Measurements from ENCODE around the gene ZNF484. TPM values are rescaled to one million over a fixed set of nuclear protein-coding genes. Genes with fewer than 3 reads are reported as not detected.

The ZNF484 gene
- total RNA-seq: 13.1 and 15.4 TPM in 2 replicates
- polyA plus RNA-seq: 3.8 and 5.7 TPM in 2 replicates
- polyA plus RNA-seq (2012): 1.9 and 2.9 TPM in 2 replicates
- polyA minus RNA-seq (ENCODE audit: low replicate concordance): 0.08 and 0.44 TPM in 2 replicates

DNA sequence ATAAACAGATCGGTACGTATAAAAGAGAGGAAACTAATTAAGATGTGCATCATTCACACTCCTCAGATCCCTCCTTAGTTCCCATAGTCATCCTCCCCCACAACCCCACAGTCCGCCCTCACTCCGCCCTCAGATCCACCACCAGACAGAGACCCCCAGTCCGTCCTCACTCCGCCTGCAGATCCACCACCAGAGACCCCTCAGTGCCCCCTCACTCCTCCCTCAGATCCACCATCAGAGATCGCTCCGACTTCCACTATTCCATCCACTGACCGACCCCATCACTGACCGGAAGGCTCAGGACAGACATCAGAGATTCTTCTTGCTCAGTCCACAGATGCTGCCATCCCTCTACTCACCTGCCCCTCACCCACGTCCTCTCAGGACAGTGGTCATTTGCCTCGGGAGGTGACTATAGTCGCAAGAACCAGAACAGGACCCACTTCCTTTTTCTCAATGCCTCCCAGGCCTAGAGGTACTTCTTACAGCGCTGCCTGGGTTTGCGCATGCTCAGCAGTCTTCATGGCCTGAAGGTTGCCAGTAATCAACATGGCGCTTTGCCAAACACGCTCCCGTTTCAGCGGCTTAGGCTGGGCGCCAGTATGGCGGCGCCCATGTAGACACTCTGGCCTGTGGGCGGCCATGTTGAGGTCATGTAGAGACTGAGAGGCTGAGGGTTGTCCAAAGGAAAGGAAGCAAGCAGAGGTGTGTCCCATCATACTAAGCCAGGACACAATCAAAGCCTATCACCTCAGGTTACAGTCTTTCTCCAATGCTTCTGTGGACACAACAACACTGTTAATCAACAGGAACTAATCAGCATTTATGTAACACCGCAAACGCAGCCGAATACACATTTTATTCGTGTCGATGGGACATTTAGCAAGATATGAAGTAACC, at the start of gene ZNF484:
Gene ZNF484 (minus strand): TSS at position 508 of the 900 bp plus-strand sequence. CDS start 3,009 bp downstream, outside the sequence.
- H3K9me3 ChIP-seq (ENCODE audit: control insufficient read depth, insufficient read depth, low read depth, low read length): no peaks in the 10 kb centered on the region

DNA sequence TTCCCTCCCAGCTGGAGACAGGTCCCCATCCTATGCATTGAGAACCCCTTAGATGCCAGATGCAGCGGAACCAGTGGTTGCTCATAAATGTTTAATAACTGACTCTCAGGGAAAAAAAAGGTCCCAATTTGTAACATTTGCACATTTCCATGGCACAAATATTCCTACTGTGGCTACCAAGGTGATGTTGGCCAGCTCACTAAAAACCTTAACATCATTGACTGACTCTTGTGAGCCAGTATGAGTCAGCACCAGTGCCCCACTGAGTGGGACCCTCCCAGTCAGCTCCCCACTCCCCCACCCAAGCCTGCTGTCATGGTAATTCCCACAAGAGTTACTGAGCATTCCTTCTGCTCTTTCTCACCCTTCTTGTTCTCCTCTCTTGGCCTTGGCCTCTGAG, 42.6 kb upstream of the ZNF484 start:
- Histone ChIP-seq H3K27ac (ENCODE audit: insufficient read depth, low read length) (no peak overlapping the region), H3K9me3 (ENCODE audit: control insufficient read depth, insufficient read depth, low read depth, low read length) (no peaks in the 10 kb centered on the region), H3K36me3 (ENCODE audit: control insufficient read depth, insufficient read depth, low read length) (no peaks in the 10 kb centered on the region), H3K79me2 (ENCODE audit: control insufficient read depth, insufficient read depth, low read length) (no peaks in the 10 kb centered on the region), H3K4me1 (ENCODE audit: control insufficient read depth, extremely low read depth, insufficient read depth, low read length) (no peaks in the 10 kb centered on the region), H3K27me3 (ENCODE audit: control insufficient read depth, insufficient read depth, low read length) (peaks cover 3% of the 10 kb centered on the region), H3K9ac (ENCODE audit: insufficient read depth, low read length) (no peak overlapping the region), H4K20me1 (ENCODE audit: control insufficient read depth, extremely low read depth, insufficient read depth, low read length) (no peaks in the 10 kb centered on the region), H3K4me3 (replicated peaks in 1 of 4; ENCODE audit: control extremely low read depth in 1 of 4, insufficient read depth in 1 of 4, low read depth in 3 of 4, low read length in 4 of 4) (no peak overlapping the region), H2AFZ (ENCODE audit: low read length) (no peak overlapping the region), H3K4me2 (ENCODE audit: extremely low read depth, insufficient read depth, low read length) (no peak overlapping the region)
- DNase-seq (ENCODE audit: low read depth in 2 of 2): no peak
- TF ChIP-seq EZH2 (IDR thresholded peaks at IDR 0.05; ENCODE audit: low read length, missing control alignments): no peak
- TF ChIP-seq, protein P1, sequence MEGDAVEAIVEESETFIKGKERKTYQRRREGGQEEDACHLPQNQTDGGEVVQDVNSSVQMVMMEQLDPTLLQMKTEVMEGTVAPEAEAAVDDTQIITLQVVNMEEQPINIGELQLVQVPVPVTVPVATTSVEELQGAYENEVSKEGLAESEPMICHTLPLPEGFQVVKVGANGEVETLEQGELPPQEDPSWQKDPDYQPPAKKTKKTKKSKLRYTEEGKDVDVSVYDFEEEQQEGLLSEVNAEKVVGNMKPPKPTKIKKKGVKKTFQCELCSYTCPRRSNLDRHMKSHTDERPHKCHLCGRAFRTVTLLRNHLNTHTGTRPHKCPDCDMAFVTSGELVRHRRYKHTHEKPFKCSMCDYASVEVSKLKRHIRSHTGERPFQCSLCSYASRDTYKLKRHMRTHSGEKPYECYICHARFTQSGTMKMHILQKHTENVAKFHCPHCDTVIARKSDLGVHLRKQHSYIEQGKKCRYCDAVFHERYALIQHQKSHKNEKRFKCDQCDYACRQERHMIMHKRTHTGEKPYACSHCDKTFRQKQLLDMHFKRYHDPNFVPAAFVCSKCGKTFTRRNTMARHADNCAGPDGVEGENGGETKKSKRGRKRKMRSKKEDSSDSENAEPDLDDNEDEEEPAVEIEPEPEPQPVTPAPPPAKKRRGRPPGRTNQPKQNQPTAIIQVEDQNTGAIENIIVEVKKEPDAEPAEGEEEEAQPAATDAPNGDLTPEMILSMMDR (conservative IDR thresholded peaks at IDR 0.05 in 1 of 2, IDR thresholded peaks at IDR 0.05 in 1 of 2; ENCODE audit: low read depth in 1 of 2, low read length in 2 of 2): no peak

More for the DNA sequence above, at the start of gene ZNF484:
- H3K27me3 ChIP-seq (ENCODE audit: control insufficient read depth, insufficient read depth, low read length): no peaks in the 10 kb centered on the region
- peak within 1 kb of the TSS; percentile 98 for H2AFZ ChIP-seq (ENCODE audit: low read length)
- H3K36me3 ChIP-seq (ENCODE audit: control insufficient read depth, insufficient read depth, low read length): no peaks in the 10 kb centered on the region
- no peaks in the 10 kb centered on the region for H4K20me1 ChIP-seq (ENCODE audit: control insufficient read depth, extremely low read depth, insufficient read depth, low read length)
- peak within 1 kb of the TSS; percentile 80 for H3K4me2 ChIP-seq (ENCODE audit: extremely low read depth, insufficient read depth, low read length)
- H3K27ac ChIP-seq (ENCODE audit: insufficient read depth, low read length): peak within 1 kb of the TSS; percentile 94
- H3K4me1 ChIP-seq (ENCODE audit: control insufficient read depth, extremely low read depth, insufficient read depth, low read length): no peaks in the 10 kb centered on the region
- peaks cover 11% of the 10 kb centered on the region for H3K79me2 ChIP-seq (ENCODE audit: control insufficient read depth, insufficient read depth, low read length)
- peak within 1 kb of the TSS; percentile 77 for H3K9ac ChIP-seq (ENCODE audit: insufficient read depth, low read length)
- peak within 1 kb of the TSS; percentile 49 to 88 (median 79) for H3K4me3 ChIP-seq (replicated peaks in 1 of 4; ENCODE audit: control extremely low read depth in 1 of 4, insufficient read depth in 1 of 4, low read depth in 3 of 4, low read length in 4 of 4)
- TF ChIP-seq EZH2 (IDR thresholded peaks at IDR 0.05; ENCODE audit: low read length, missing control alignments): no peak
- TF ChIP-seq, protein P1 (conservative IDR thresholded peaks at IDR 0.05 in 1 of 2, IDR thresholded peaks at IDR 0.05 in 1 of 2; ENCODE audit: low read depth in 1 of 2, low read length in 2 of 2): no peak
- peak; percentile 95 to 98 for DNase-seq (ENCODE audit: low read depth in 2 of 2)

DNA sequence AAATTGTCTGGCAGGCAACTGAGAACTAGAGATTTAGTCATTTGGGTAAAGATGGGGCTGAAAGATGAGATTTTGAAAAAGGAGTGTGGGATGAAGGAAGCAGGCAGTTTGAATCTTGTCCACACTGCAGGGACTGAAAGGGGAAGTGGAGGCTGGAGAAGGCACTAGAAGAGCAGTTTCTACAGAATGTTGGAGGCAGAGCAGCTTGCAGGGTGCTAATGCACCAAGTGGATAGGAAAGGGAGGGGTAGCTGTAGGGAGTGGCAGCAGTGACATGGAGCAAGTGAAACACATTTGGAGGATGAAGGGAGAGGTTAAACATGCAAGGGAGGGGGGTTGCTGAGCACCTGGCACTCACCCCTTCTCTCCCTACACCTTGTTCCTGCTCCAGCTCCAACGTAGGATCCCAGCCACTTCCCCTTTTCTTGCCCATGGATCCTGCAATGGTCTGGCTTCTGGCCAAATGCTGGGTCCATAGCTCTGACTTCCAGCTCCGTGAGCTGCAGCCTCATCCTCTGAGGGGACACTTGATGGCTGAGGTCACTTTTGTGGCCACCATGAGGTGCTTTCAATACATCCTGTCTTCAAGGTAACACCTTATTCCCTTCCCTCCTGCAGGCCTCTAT, 39.5 kb upstream of the ZNF484 start:
- no peak overlapping the region for H3K9ac ChIP-seq (ENCODE audit: insufficient read depth, low read length)
- peaks cover 3% of the 10 kb centered on the region for H3K27me3 ChIP-seq (ENCODE audit: control insufficient read depth, insufficient read depth, low read length)
- no peaks in the 10 kb centered on the region for H4K20me1 ChIP-seq (ENCODE audit: control insufficient read depth, extremely low read depth, insufficient read depth, low read length)
- no peaks in the 10 kb centered on the region for H3K79me2 ChIP-seq (ENCODE audit: control insufficient read depth, insufficient read depth, low read length)
- no peak for DNase-seq (ENCODE audit: low read depth in 2 of 2)
- H2AFZ ChIP-seq (ENCODE audit: low read length): no peak overlapping the region
- H3K36me3 ChIP-seq (ENCODE audit: control insufficient read depth, insufficient read depth, low read length): no peaks in the 10 kb centered on the region
- no peak overlapping the region for H3K4me3 ChIP-seq (replicated peaks in 1 of 4; ENCODE audit: control extremely low read depth in 1 of 4, insufficient read depth in 1 of 4, low read depth in 3 of 4, low read length in 4 of 4)
- H3K9me3 ChIP-seq (ENCODE audit: control insufficient read depth, insufficient read depth, low read depth, low read length): no peaks in the 10 kb centered on the region
- H3K27ac ChIP-seq (ENCODE audit: insufficient read depth, low read length): no peak overlapping the region
- TF ChIP-seq EZH2 (IDR thresholded peaks at IDR 0.05; ENCODE audit: low read length, missing control alignments): no peak
- TF ChIP-seq, protein P1 (conservative IDR thresholded peaks at IDR 0.05 in 1 of 2, IDR thresholded peaks at IDR 0.05 in 1 of 2; ENCODE audit: low read depth in 1 of 2, low read length in 2 of 2): no peak
- H3K4me2 ChIP-seq (ENCODE audit: extremely low read depth, insufficient read depth, low read length): no peak overlapping the region
- no peaks in the 10 kb centered on the region for H3K4me1 ChIP-seq (ENCODE audit: control insufficient read depth, extremely low read depth, insufficient read depth, low read length)

All from fibroblast of lung (primary cell).